HFFc6 (cell line): ENCODE results near the gene RBFOX2. TPM values are rescaled to one million over a fixed set of nuclear protein-coding genes. Genes with fewer than 3 reads are reported as not detected.

Source experiments
- DNase-seq: peaks from one replicate; pipeline ENCODE4 v3.0.0-alpha.2; 2018
- H3K27ac Mint-ChIP-seq: 2 replicates; pipeline ENCODE4 v1.8.0; 2020; ENCODE audit warnings: mild to moderate bottlenecking, mixed read lengths
- H3K27me3 Mint-ChIP-seq: 2 replicates; pipeline ENCODE4 v1.8.0; 2021; ENCODE audit warnings: mild to moderate bottlenecking, moderate library complexity, mixed read lengths; ENCODE audit not compliant: insufficient read depth
- H3K36me3 Mint-ChIP-seq: 2 replicates; pipeline ENCODE4 v1.8.0; 2021; ENCODE audit warnings: low read depth, mixed read lengths
- H3K4me1 Mint-ChIP-seq: 2 replicates; pipeline ENCODE4 v1.8.0; 2020; ENCODE audit warnings: low read depth, mixed read lengths
- H3K4me3 Mint-ChIP-seq: 2 replicates; pipeline ENCODE4 v1.8.0; 2020; ENCODE audit warnings: mild to moderate bottlenecking, moderate library complexity, mixed read lengths
- H3K9me3 Mint-ChIP-seq: 2 replicates; pipeline ENCODE4 v1.8.0; 2020; ENCODE audit warnings: mild to moderate bottlenecking, mixed read lengths
- CTCF ChIP-seq: fragments of 200-600 bp; sonication (generic); IDR thresholded peaks from 2 replicates; pipeline ENCODE4 v1.5.0; 2021; ENCODE audit warnings: antibody characterized with exemption, mild to moderate bottlenecking
- total RNA-seq, 6 experiments: library from RNA; stranded (reverse); fragmentation: NEBNext Ultra II Directional; extraction: Animal tissue kit (Norgen Biotek cat#: 25700); gene quantifications; 2 replicates in 1 of 6; 3 replicates in 5 of 6; pipeline ENCODE4 v1.2.3, GENCODE V29; 2021

Gene RBFOX2
- total RNA-seq, 6 experiments from 2014 or later = 139 to 165 (median 155) TPM

- H3K9me3 Mint-ChIP-seq = no peaks in the 10 kb centered on the region
- H3K4me1 Mint-ChIP-seq = peaks cover 66% of the 10 kb centered on the region
- no peak for DNase-seq
- peak overlapping the region; percentile 54; the same call in 1 of the 2 replicates for H3K27ac Mint-ChIP-seq
- no peaks in the 10 kb centered on the region; the same call in 1 of the 2 replicates for H3K27me3 Mint-ChIP-seq
- 0 out of 2 replicates have a peak, but pooled peaks have one; percentile 12 for TF ChIP-seq CTCF
- H3K36me3 Mint-ChIP-seq = 0 out of 2 replicates have a peak, but pooled peaks cover under 1% of the 10 kb centered on the region
- H3K4me3 Mint-ChIP-seq = peak overlapping the region; percentile 53
Measured at GRCh38 chr22:35894464-35894878, 134.2 kb downstream of the RBFOX2 start.

- no peak overlapping the region for H3K27ac Mint-ChIP-seq
- no peak for DNase-seq
Measured at GRCh38 chr22:35893698-35894097, 134.9 kb downstream of the RBFOX2 start.

GRCh38 chr22:35892192-35892591, 136.4 kb downstream of the RBFOX2 start:
- H3K27ac Mint-ChIP-seq = peak overlapping the region; percentile 68
- peaks cover 5% of the 10 kb centered on the region; the same call in 1 of the 2 replicates for H3K36me3 Mint-ChIP-seq
- H3K4me3 Mint-ChIP-seq = peak overlapping the region; percentile 46
- no peaks in the 10 kb centered on the region; the same call in 1 of the 2 replicates for H3K27me3 Mint-ChIP-seq
- DNase-seq = peak; percentile 49
- H3K9me3 Mint-ChIP-seq = no peaks in the 10 kb centered on the region
- H3K4me1 Mint-ChIP-seq = peaks cover 81% of the 10 kb centered on the region
- TF ChIP-seq CTCF = no peak

More at GRCh38 chr22:35893698-35894097, 134.9 kb downstream of the RBFOX2 start:
- Mint-ChIP-seq H3K9me3 (no peaks in the 10 kb centered on the region), H3K4me1 (peaks cover 66% of the 10 kb centered on the region), H3K4me3 (no peak overlapping the region), H3K36me3 (peaks cover 5% of the 10 kb centered on the region; the same call in 1 of the 2 replicates), H3K27me3 (no peaks in the 10 kb centered on the region; the same call in 1 of the 2 replicates)
- no peak for TF ChIP-seq CTCF

GRCh38 chr22:35891442-35891841, 137.2 kb downstream of the RBFOX2 start:
- Mint-ChIP-seq H3K4me1 (peaks cover 77% of the 10 kb centered on the region), H3K27ac (0 out of 2 replicates have a peak overlapping the region, but pooled peaks have one; percentile 68), H3K4me3 (no peak overlapping the region), H3K9me3 (no peaks in the 10 kb centered on the region), H3K27me3 (no peaks in the 10 kb centered on the region; the same call in 1 of the 2 replicates), H3K36me3 (peaks cover 5% of the 10 kb centered on the region; the same call in 1 of the 2 replicates)
- TF ChIP-seq CTCF = no peak
- DNase-seq = no peak

- TF ChIP-seq CTCF = no peak
- no peak for DNase-seq
- Mint-ChIP-seq H3K4me3 (no peak overlapping the region; the same call in 1 of the 2 replicates), H3K27ac (no peak overlapping the region), H3K27me3 (no peaks in the 10 kb centered on the region), H3K9me3 (no peaks in the 10 kb centered on the region), H3K4me1 (peaks cover 53% of the 10 kb centered on the region), H3K36me3 (peaks cover 5% of the 10 kb centered on the region; the same call in 1 of the 2 replicates)
Measured at GRCh38 chr22:35889071-35889470, 139.6 kb downstream of the RBFOX2 start.
